GM06990 (cell line): ENCODE measurements around the gene CDKN2C.

Source experiments
- DNase-seq: peaks from one replicate; pipeline ENCODE4 v3.0.0-alpha.2; 2011; ENCODE audit not compliant: insufficient read length; ENCODE audit errors: extremely low read depth
- H3K27me3 ChIP-seq: replicated peaks from 2 replicates; pipeline ENCODE4 v1.6.0; 2011; ENCODE audit warnings: low read length; ENCODE audit not compliant: control insufficient read depth, insufficient read depth
- H3K36me3 ChIP-seq: 2 replicates; pipeline ENCODE4 v1.5.1; 2011; ENCODE audit warnings: low read length; ENCODE audit not compliant: control insufficient read depth, insufficient read depth
- H3K4me3 ChIP-seq: replicated peaks from 2 replicates; pipeline ENCODE4 v1.5.1; 2011; ENCODE audit warnings: low read depth, mild to moderate bottlenecking, control low read depth, low read length
- TF ChIP-seq, protein P1 (sequence below): IDR thresholded peaks from 2 replicates; pipeline ENCODE4 v1.5.1; 2011; ENCODE audit warnings: low read length, control low read depth, mild to moderate bottlenecking, inconsistent platforms; ENCODE audit not compliant: insufficient read depth, poor library complexity, severe bottlenecking

CDKN2C gene

DNA sequence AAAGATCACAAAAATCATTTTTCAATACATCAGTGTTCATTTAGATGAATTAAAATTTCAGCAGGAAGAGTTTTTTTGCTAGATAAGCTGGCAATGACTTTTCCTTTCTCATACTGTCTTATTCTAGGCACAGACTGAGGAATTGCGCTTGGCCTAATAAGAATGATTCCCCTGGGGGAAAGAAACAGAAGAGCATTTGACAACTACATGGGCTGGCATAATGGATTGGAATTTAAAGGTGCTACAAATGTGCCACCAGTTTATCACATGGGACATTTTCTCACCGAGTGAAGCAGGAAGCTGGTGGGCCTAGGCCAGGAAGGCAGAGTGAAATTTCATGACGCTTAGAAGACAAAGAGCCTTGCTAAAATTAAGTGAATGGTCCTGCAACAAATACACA is 39.3 kb downstream of the CDKN2C start:
- TF ChIP-seq, protein P1, sequence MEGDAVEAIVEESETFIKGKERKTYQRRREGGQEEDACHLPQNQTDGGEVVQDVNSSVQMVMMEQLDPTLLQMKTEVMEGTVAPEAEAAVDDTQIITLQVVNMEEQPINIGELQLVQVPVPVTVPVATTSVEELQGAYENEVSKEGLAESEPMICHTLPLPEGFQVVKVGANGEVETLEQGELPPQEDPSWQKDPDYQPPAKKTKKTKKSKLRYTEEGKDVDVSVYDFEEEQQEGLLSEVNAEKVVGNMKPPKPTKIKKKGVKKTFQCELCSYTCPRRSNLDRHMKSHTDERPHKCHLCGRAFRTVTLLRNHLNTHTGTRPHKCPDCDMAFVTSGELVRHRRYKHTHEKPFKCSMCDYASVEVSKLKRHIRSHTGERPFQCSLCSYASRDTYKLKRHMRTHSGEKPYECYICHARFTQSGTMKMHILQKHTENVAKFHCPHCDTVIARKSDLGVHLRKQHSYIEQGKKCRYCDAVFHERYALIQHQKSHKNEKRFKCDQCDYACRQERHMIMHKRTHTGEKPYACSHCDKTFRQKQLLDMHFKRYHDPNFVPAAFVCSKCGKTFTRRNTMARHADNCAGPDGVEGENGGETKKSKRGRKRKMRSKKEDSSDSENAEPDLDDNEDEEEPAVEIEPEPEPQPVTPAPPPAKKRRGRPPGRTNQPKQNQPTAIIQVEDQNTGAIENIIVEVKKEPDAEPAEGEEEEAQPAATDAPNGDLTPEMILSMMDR = no peak
- Histone ChIP-seq H3K4me3 (no peak overlapping the region), H3K36me3 (no peaks in the 10 kb centered on the region), H3K27me3 (no peaks in the 10 kb centered on the region)
- DNase-seq = no peak

DNA sequence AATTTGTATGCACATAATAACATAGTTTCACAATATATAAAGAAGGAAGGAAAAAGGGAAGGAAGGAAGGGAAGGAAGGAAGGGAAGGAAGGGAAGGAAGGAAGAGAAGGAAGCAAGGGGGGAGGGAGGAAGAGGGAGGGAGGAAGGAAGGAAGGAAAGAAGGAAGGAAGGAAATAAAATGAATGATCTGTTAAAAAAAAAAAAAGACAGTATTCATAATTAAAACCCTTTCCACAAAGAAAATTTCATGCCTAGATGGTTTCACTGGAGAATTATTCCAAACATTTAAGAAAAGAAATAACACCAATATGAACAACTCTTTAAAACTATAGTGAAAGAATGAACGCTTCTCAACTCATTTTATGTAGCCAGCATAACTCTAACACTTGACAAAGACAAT is 44.8 kb downstream of the CDKN2C start:
- no peak for DNase-seq
- Histone ChIP-seq H3K36me3 (no peaks in the 10 kb centered on the region), H3K27me3 (no peaks in the 10 kb centered on the region), H3K4me3 (no peak overlapping the region)
- TF ChIP-seq, protein P1 = no peak

DNA sequence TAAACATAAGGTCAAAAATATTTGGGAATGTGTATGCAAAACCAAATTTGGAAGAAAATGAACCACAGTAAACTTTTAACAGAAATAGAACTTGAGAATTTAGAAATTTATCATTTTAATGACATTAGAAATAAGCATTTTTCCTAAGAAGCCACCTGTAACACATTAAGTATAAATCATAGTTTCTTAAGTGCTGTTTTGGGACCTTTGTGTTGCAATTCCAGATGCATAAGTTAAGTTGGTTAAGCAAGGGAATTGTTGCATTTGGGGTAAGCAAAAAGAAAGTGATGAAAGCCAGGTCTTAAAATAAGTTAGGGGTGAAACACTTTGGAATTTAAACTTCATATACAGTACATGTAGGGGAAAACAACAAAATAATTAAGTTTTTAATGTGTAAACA is 49.8 kb downstream of the CDKN2C start:
- DNase-seq = no peak
- TF ChIP-seq, protein P1 = no peak
- Histone ChIP-seq H3K36me3 (no peaks in the 10 kb centered on the region), H3K4me3 (no peak overlapping the region), H3K27me3 (no peaks in the 10 kb centered on the region)
